WTC11 (cell line): ENCODE measurements around the gene SPTAN1.

Source experiments
- ARID4B ChIP-seq: sonication (generic); formaldehyde crosslinking; IDR thresholded peaks from 2 replicates; pipeline ENCODE4 v1.8.0; 2023; ENCODE audit warnings: missing genetic modification reagents, mild to moderate bottlenecking, borderline replicate concordance
- CTCF ChIP-seq: fragments of 200-600 bp; IDR thresholded peaks from 2 replicates; pipeline ENCODE4 v1.8.0; 2022; ENCODE audit warnings: antibody characterized with exemption
- E2F1 ChIP-seq: sonication (generic); formaldehyde crosslinking; IDR thresholded peaks from 2 replicates; pipeline ENCODE4 v1.8.0; 2022; ENCODE audit warnings: mild to moderate bottlenecking, missing genetic modification reagents
- FOXK1 ChIP-seq: sonication (generic); formaldehyde crosslinking; IDR thresholded peaks from 2 replicates; pipeline ENCODE4 v1.8.0; 2022; ENCODE audit warnings: mild to moderate bottlenecking, moderate library complexity, missing genetic modification reagents
- NR3C1 ChIP-seq: sonication (generic); formaldehyde crosslinking; conservative IDR thresholded peaks from 2 replicates; pipeline ENCODE4 v1.8.1; 2023; ENCODE audit warnings: low read depth, mild to moderate bottlenecking, missing genetic modification reagents
- PREB ChIP-seq: sonication (generic); formaldehyde crosslinking; IDR thresholded peaks from 2 replicates; pipeline ENCODE4 v1.8.1; 2022; ENCODE audit warnings: mild to moderate bottlenecking, missing genetic modification reagents, moderate library complexity, borderline replicate concordance
- USF1 ChIP-seq: sonication (generic); formaldehyde crosslinking; IDR thresholded peaks from 2 replicates; pipeline ENCODE4 v1.8.0; 2022; ENCODE audit warnings: mild to moderate bottlenecking, missing genetic modification reagents

- TF ChIP-seq NR3C1 (no peak), CTCF (no peak), FOXK1 (CRISPR knock-in tag) (no peak), ARID4B (CRISPR knock-in tag) (no peak), PREB (CRISPR knock-in tag) (no peak), E2F1 (CRISPR knock-in tag) (no peak), USF1 (CRISPR knock-in tag) (no peak)
Observed at GRCh38 chr9:128627906-128628305, 75.5 kb downstream of the SPTAN1 start.
